ENCODE results near the gene DACH2. TPM values are rescaled to one million over a fixed set of nuclear protein-coding genes. Genes with fewer than 3 reads are reported as not detected.
A peak's percentile ranks its signal among the peaks of the same experiment; 100 is the strongest.
"Not testable (repeated sequence)": the region's sequence is repeated elsewhere in the genome, so short reads cannot be mapped to it uniquely, and the experiment has no call there.

The DACH2 gene
- not detected for total RNA-seq
- long read RNA-seq = 0 reads

DNA sequence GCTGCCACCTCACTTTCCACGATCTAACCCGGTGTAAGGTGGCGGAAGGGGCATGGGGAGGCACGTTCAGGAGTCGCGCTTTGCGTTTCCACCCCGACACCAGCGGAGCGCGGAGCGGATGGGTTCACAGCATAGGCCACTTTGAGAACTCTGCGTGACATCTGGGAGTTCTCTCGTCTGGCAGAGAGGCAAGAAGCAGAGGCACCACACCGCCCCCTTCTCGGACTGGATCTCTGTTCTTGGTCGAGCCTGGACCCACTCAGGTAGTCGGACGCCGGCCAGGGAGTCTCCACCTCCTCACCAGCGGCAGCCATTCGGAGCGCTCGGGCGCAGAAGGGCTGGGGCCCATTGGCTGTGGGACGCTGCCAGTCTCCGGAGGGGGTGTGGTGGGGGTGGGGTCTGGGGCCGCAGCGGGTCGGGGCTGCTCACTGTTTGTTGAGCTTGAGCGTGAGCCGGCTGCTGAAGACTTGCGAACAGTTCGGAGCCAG, at the start of gene DACH2:
Gene DACH2 (plus strand): TSS at position 428 of the 488 bp plus-strand sequence.
- DNase-seq (peak; percentile 75), ATAC-seq (ENCODE audit: poor library complexity) (peak; percentile 94)
- intact Hi-C loops (cut with DNase I) = no loop called here

DNA sequence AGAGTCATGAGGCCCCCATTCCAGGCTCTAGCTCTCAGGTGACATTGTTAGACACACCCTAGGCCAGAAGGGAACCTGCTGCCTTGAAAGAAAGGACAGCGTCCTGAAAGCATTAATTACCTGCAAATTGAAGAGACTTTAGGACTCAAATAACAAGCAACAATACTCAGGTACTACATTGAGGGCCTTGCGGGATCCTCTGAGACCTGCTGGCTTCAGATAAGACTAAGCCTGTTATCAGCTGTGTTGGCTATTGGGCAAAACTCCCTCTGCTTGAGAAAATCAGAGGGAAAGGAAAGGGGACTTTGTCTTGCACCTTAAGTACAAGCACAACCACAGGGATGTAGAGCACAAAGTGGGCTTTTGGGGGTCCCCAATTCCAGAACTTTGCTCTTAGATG, 45.9 kb upstream of the DACH2 start:
- ATAC-seq (ENCODE audit: poor library complexity) = no peak
- no peak for DNase-seq
- intact Hi-C loops (cut with DNase I) = no loop called here

DNA sequence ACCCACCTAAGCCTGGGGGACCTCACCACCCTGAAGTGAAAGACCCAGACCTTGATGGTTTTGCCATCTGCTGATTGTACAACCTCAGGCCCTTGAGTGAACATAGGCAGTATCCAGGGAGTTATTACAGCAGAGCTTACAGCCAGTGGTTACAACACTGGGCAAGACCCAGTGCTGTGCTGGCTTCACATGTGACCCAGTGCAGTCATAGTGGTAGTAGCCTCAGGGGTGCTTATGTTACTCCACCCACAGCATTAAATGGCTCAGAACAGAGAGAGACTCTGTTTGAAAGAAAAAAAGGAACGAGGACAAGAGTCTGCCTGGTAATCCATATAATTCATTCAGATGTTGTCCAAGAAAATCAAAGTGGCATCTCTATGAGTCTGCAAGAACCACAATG, 45.2 kb upstream of the DACH2 start:
- no peak for ATAC-seq (ENCODE audit: poor library complexity)
- intact Hi-C loops (cut with DNase I) = no loop called here

DNA sequence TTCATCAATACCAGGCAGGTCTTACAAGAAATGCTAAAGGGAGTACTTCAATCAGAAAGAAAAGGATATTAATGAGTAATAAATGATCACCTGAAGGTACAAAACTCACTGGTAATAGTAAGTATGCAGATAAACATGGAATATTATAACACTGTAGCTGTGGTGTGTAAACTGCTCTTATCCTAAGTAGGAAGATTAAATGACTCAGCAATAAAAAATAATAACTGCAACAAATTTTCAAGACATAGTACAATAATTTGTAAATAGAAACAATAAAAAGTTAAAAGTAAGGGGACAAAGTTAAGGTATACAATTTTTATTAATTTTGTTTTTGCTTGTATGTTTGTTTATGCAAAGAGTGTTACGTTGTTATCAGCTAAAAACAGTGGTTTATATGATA, 43.7 kb upstream of the DACH2 start:
- intact Hi-C loops (cut with DNase I) = no loop called here
- DNase-seq = no peak
- ATAC-seq (ENCODE audit: poor library complexity) = no peak

More for the DNA sequence above, 45.2 kb upstream of the DACH2 start:
- DNase-seq = no peak

GRCh38 chrX:86121916-86122315, 26.3 kb upstream of the DACH2 start:
- ATAC-seq (ENCODE audit: poor library complexity) (no peak), DNase-seq (no peak)
- intact Hi-C loops (cut with DNase I) = no loop called here

DNA sequence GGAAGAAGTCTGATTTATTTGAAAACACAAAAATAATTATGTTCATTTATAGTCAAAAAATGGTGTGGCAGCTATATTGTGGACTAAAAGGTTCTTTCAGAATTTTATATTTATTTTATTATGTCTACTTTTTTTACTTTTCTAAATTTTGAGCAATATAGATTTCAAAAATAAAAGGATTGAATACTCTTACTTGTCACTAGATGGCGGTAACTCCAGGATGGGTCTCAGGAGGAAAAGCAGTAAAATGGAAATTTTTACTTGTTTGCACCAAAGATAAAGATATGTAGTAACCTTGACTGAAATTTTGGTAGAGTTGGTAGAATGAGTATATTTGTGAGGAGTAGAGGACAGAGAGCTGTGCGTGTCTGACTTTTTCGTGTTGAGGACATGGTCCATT, 14.5 kb upstream of the DACH2 start:
- DNase-seq (no peak), ATAC-seq (ENCODE audit: poor library complexity) (no peak)
- intact Hi-C loops (cut with DNase I) = no loop called here

DNA sequence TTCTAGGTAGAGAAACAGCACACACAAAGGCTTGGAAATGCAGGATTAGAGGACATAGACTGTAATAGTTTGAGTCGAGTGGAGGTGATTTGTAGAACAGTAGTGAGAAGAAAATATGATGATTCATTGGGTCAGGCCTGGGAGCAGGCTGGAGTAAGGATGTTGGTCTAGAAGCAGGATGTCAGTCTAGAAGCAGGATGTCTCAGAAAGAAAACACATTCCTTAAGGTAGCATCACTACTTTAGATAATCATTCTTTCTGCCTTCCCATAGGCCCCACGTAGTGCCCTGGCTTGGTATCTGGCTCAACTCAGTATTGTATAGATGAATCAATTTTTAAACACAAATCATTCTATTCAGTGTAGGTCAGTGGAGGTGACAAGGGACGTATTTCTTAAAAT, 11.2 kb upstream of the DACH2 start:
- DNase-seq = no peak

DNA sequence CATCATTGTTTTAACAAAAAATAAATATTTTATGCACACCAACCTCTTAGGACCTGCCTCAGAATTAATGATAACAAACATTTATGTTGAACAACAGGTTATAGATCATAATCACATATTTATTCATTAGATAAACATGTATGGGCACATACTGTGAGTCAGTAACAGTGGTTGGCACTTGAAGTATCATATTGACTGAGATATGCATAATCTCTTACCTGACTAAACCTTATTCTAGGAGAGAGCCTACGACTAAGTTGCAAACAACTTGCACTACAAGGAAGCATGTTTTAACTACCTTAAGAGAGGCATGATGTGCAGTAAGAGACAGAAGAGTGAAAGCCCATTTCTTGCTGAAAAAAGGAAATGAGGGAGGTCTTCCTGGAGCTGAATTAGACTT, 6.5 kb upstream of the DACH2 start:
- ATAC-seq (ENCODE audit: poor library complexity) (no peak), DNase-seq (no peak)
- intact Hi-C loops (cut with DNase I) = no loop called here

More for the DNA sequence above, 11.2 kb upstream of the DACH2 start:
- intact Hi-C loops (cut with DNase I) = no loop called here
- no peak for ATAC-seq (ENCODE audit: poor library complexity)

GRCh38 chrX:86146102-86146501, 2.1 kb upstream of the DACH2 start:
- intact Hi-C loops (cut with DNase I) = no loop called here
- no peak for DNase-seq
- ATAC-seq (ENCODE audit: poor library complexity) = no peak

GRCh38 chrX:86148594-86148993, 343 bp downstream of the DACH2 start:
- no peak for ATAC-seq (ENCODE audit: poor library complexity)
- intact Hi-C loops (cut with DNase I) = no loop called here
- no peak for DNase-seq

DNA sequence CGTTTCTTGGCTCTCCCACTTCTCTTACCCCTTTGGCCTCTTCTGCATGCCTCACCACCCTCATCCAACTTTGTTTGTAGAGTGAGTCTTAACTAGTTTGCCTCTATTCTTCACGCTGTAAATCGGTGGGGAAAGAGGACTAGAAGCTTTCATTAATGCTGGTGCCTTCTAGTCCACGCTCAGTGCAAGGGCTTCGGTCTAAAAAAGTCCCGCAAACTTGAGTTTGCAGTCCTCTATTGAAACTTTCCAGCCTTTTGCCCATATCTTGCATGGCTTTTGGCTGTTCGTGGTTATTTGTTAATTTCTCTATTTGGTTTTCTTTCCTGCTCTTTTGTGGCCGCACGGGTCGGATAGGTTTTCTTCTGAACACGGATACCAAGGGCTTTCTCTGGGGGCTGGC, 868 bp downstream of the DACH2 start:
- no peak for ATAC-seq (ENCODE audit: poor library complexity)
- no peak for DNase-seq
- intact Hi-C loops (cut with DNase I) = no loop called here

DNA sequence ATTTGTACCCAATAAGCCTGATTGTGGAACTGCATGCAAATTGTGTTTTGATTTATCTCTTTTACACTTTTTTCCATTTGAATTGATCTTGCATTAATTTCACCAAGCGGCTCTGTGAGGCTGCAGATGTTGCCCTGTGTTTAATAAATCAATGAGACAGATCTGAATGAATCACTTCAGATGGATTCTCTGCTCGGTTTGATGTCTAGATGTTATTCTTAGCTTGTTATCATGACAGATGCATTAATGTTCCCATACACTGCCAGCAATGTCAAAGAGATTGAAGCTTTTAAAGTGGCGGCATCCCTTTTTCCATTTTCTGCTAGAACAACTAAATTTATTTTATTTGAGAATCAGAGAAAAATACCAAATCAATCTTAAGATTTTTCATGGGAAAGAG, 6.3 kb downstream of the DACH2 start:
- ATAC-seq (ENCODE audit: poor library complexity) (no peak), DNase-seq (no peak)
- intact Hi-C loops (cut with DNase I) = no loop called here

DNA sequence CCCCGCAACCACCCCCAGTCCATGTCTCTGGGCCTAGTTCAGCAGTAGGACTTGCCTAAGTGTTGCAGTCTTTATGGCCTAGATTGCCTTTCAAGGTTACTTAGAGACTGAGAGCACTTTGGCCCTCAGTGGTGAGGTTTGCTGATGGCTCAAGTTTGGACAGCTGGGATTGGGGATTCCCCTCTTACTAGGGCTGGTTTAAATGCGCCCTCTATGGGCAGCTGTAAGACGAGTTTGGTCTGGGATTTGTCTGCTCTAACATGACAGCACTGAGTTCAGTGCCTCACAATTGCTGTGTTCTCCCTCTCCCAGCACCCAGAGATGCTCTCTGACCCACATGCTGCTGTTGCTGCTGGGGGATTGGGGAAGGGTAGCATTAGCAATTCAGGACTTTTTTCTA, 23.1 kb downstream of the DACH2 start:
- intact Hi-C loops (cut with DNase I) = no loop called here
- no peak for DNase-seq
- no peak for ATAC-seq (ENCODE audit: poor library complexity)

- no peak for DNase-seq
- no peak for ATAC-seq (ENCODE audit: poor library complexity)
- intact Hi-C loops (cut with DNase I) = no loop called here
These were observed 30.7 kb downstream of the DACH2 start for GRCh38 chrX:86178906-86179305.

DNA sequence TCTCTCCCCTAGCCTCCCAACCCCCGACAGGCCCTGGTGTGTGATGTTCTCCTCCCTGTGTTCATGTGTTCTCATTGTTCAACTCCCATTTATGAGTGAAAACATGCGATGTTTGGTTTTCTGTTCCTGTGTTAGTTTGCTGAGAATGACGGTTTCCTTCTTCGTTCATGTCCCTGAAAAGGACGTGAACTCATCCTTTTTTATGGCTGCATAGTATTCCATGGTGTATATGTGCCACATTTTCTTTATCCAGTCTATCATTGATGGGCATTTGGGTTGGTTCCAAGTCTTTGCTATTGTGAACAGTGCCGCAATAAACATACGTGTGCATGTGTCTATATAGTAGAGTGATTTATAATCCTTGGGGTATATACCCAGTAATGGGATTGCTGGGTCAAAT, 33.1 kb downstream of the DACH2 start:
- ATAC-seq (ENCODE audit: poor library complexity); DNase-seq; intact Hi-C loops (cut with DNase I): not testable (repeated sequence)

GRCh38 chrX:86192827-86193226, 44.6 kb downstream of the DACH2 start:
- ATAC-seq (ENCODE audit: poor library complexity) (no peak), DNase-seq (no peak)
- intact Hi-C loops (cut with DNase I) = no loop called here

- intact Hi-C loops (cut with DNase I) = no loop called here
- DNase-seq = no peak
- ATAC-seq (ENCODE audit: poor library complexity) = no peak
These were observed 46.5 kb downstream of the DACH2 start for GRCh38 chrX:86194758-86195157.

DNA sequence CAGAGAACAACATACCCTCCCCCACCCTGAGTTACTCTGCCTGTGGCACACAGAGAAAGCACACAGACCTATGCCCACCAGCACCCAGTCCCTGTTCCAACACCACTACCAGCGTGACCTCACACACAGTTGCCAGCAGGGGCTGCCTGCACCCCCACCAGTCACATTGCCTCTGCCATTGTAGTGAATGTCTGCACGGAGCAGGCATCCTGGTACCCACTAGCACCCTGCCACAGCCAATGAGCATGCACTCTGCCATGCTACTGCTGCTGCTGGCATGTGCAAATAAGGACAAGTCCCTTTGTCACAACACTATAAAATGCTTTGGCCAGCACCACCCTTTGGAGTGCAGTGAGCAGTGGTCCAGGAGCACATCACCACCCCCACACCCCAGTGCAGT, 47.1 kb downstream of the DACH2 start:
- ATAC-seq (ENCODE audit: poor library complexity) (no peak), DNase-seq (no peak)
- intact Hi-C loops (cut with DNase I) = no loop called here

DNA sequence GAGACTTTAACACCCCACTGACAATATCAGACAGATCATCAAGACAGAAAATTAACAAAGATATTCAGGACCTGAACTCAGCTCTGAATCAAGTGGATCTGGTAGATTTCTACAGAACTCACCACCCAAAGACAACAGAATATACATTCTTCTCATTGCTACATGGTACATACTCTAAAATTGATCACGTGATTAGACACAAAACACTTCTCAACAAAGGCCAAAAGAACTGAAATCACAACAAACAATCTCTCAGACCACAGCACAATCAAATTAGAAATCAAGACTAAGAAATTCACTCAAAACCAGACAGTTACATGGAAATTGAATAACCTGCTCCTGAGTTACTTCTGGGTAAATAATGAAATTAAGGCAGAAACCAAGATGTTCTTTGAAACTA, 49.6 kb downstream of the DACH2 start:
- ATAC-seq (ENCODE audit: poor library complexity) = no peak
- intact Hi-C loops (cut with DNase I) = no loop called here
- no peak for DNase-seq

DNA sequence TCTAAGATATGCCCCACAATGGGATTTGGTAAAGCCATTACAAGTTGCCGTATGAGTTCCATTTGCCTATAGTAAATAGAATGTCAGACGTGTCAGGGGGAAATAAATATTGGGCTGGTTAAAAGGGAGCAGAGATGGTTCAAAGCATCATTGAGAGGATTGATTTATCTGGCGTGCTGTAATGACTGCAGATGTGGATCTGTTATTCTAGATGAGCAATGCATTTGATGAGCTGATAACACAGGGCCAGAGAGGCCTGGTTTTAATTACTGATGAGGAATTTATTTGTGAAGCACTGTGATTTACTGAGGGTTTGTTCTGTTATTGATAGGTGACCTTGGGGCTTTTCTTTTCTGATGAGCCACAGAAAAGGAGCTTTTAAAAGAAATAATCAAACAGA, 62.5 kb downstream of the DACH2 start:
- DNase-seq (no peak), ATAC-seq (ENCODE audit: poor library complexity) (no peak)
- intact Hi-C loops (cut with DNase I) = no loop called here

DNA sequence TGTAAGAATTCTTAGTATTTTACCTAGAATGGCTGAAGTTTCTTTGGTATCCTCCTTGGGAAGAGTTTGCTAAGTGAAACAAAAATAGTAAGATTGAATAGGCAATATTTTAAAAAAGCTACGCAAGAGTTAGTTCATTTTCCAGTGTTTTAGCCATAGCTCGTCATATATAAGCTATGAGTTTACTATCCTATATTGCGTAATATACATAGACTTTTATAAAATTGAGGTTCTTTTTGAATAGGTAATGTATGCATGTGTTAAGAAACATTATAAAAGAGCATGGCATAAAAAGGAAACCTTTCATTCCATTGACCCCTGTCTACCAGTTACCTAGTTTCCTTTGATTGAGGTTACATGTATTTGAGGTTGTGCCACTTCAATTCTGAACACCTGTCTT, 67.0 kb downstream of the DACH2 start:
- ATAC-seq (ENCODE audit: poor library complexity) = no peak
- DNase-seq = no peak
- intact Hi-C loops (cut with DNase I) = no loop called here

- intact Hi-C loops (cut with DNase I) = no loop called here
- no peak for DNase-seq
- no peak for ATAC-seq (ENCODE audit: poor library complexity)
These were observed 89.2 kb downstream of the DACH2 start for GRCh38 chrX:86237482-86237881.

All from Right ventricle myocardium superior (tissue), 1 donor.